Trophoblast cell (in vitro differentiated cells and primary cell): ENCODE data around the gene RILP. TPM values are rescaled to one million over a fixed set of nuclear protein-coding genes. Genes with fewer than 3 reads are reported as not detected.

ENCODE experiments used
- DNase-seq, 2 donors: peaks; one replicate each; pipeline ENCODE4 v3.0.0-alpha.2; 2016
- H2AFZ ChIP-seq: 2 replicates; pipeline ENCODE4 v1.6.1; 2013; ENCODE audit warnings: low read length, moderate library complexity, mild to moderate bottlenecking; ENCODE audit not compliant: insufficient read depth, poor library complexity
- H2AK5ac ChIP-seq: 2 replicates; pipeline ENCODE4 v1.6.1; 2013; ENCODE audit warnings: mild to moderate bottlenecking, low read length
- H2BK120ac ChIP-seq: 2 replicates; pipeline ENCODE4 v1.6.1; 2013; ENCODE audit warnings: low read length, mild to moderate bottlenecking, moderate library complexity; ENCODE audit not compliant: insufficient read depth, poor library complexity
- H2BK12ac ChIP-seq: 2 replicates; pipeline ENCODE4 v1.6.1; 2013; ENCODE audit warnings: mild to moderate bottlenecking, low read length, moderate library complexity
- H2BK5ac ChIP-seq: 2 replicates; pipeline ENCODE4 v1.6.1; 2013; ENCODE audit warnings: low read length, low read depth, moderate library complexity, mild to moderate bottlenecking; ENCODE audit not compliant: poor library complexity
- H3K14ac ChIP-seq: 2 replicates; pipeline ENCODE4 v1.6.1; 2013; ENCODE audit warnings: mild to moderate bottlenecking, low read length
- H3K18ac ChIP-seq: 2 replicates; pipeline ENCODE4 v1.6.1; 2013; ENCODE audit warnings: mild to moderate bottlenecking, low read length
- H3K23ac ChIP-seq: 2 replicates; pipeline ENCODE4 v1.6.1; 2013; ENCODE audit warnings: low read length
- H3K27ac ChIP-seq: 2 replicates; pipeline ENCODE4 v1.5.1; 2013; ENCODE audit warnings: low read depth, mild to moderate bottlenecking, inconsistent platforms, low read length, moderate library complexity
- H3K27me3 ChIP-seq: 2 replicates; pipeline ENCODE4 v1.6.1; 2013; ENCODE audit warnings: inconsistent platforms, mild to moderate bottlenecking, low read length, moderate library complexity; ENCODE audit not compliant: insufficient read depth
- H3K36me3 ChIP-seq, 2 experiments: 1 replicate in 1 of 2; 2 replicates in 1 of 2; pipeline ENCODE4 v1.6.1; 2013; ENCODE audit warnings: low read length in 2 of 2, mild to moderate bottlenecking in 2 of 2, moderate library complexity in 1 of 2; ENCODE audit not compliant: insufficient read depth in 2 of 2, control insufficient read depth in 1 of 2
- H3K4ac ChIP-seq: 2 replicates; pipeline ENCODE4 v1.6.1; 2013; ENCODE audit warnings: low read depth, mild to moderate bottlenecking, low read length, moderate library complexity
- H3K4me1 ChIP-seq, 2 experiments: 1 replicate in 1 of 2; 2 replicates in 1 of 2; pipeline ENCODE4 v1.6.1; 2013; ENCODE audit warnings: low read length in 2 of 2, mild to moderate bottlenecking in 2 of 2, moderate library complexity in 1 of 2; ENCODE audit not compliant: insufficient read depth in 2 of 2, control insufficient read depth in 1 of 2
- H3K4me2 ChIP-seq: 2 replicates; pipeline ENCODE4 v1.6.1; 2013; ENCODE audit warnings: inconsistent platforms, mild to moderate bottlenecking, low read length, moderate library complexity
- H3K4me3 ChIP-seq: 2 replicates; pipeline ENCODE4 v1.5.1; 2013; ENCODE audit warnings: mild to moderate bottlenecking, low read depth, low read length, inconsistent platforms
- H3K79me1 ChIP-seq: one replicate; pipeline ENCODE4 v1.6.1; 2013; ENCODE audit warnings: low read length
- H3K79me2 ChIP-seq: 2 replicates; pipeline ENCODE4 v1.6.1; 2013; ENCODE audit warnings: low read length, mild to moderate bottlenecking; ENCODE audit not compliant: control insufficient read depth, insufficient read depth, poor library complexity
- H3K9ac ChIP-seq: 2 replicates; pipeline ENCODE4 v1.6.1; 2013; ENCODE audit warnings: mild to moderate bottlenecking, low read length
- H3K9me3 ChIP-seq: 2 replicates; pipeline ENCODE4 v1.6.1; 2013; ENCODE audit warnings: low read depth, mild to moderate bottlenecking, control low read depth, inconsistent platforms, low read length; ENCODE audit not compliant: insufficient read depth
- H4K12ac ChIP-seq: 2 replicates; pipeline ENCODE4 v1.6.1; 2013; ENCODE audit warnings: low read depth, mild to moderate bottlenecking, low read length, moderate library complexity
- H4K8ac ChIP-seq: 2 replicates; pipeline ENCODE4 v1.6.1; 2013; ENCODE audit warnings: low read depth, mild to moderate bottlenecking, low read length, moderate library complexity
- H4K91ac ChIP-seq: one replicate; pipeline ENCODE4 v1.6.1; 2013; ENCODE audit warnings: low read depth, mild to moderate bottlenecking, low read length, moderate library complexity
- WGBS: extraction: QIAGEN DNeasy Blood & Tissue Kit; methylation state at CpG from one replicate; pipeline ENCODE4 v1.1.7; 2013; ENCODE audit warnings: missing lambda C conversion rate; ENCODE audit not compliant: insufficient read length, insufficient coverage; ENCODE audit errors: extremely low coverage; 5-methylcytosine and 5-hydroxymethylcytosine counted together
- polyA plus RNA-seq: library from polyadenylated mRNA; stranded (reverse); fragments of 200-250 nt; gene quantifications from 2 replicates; pipeline ENCODE4 v1.2.3, GENCODE V29; 2013

RILP gene, protein sequence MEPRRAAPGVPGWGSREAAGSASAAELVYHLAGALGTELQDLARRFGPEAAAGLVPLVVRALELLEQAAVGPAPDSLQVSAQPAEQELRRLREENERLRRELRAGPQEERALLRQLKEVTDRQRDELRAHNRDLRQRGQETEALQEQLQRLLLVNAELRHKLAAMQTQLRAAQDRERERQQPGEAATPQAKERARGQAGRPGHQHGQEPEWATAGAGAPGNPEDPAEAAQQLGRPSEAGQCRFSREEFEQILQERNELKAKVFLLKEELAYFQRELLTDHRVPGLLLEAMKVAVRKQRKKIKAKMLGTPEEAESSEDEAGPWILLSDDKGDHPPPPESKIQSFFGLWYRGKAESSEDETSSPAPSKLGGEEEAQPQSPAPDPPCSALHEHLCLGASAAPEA
- polyA plus RNA-seq, result 6.9 and 7.3 TPM in 2 replicates

DNA sequence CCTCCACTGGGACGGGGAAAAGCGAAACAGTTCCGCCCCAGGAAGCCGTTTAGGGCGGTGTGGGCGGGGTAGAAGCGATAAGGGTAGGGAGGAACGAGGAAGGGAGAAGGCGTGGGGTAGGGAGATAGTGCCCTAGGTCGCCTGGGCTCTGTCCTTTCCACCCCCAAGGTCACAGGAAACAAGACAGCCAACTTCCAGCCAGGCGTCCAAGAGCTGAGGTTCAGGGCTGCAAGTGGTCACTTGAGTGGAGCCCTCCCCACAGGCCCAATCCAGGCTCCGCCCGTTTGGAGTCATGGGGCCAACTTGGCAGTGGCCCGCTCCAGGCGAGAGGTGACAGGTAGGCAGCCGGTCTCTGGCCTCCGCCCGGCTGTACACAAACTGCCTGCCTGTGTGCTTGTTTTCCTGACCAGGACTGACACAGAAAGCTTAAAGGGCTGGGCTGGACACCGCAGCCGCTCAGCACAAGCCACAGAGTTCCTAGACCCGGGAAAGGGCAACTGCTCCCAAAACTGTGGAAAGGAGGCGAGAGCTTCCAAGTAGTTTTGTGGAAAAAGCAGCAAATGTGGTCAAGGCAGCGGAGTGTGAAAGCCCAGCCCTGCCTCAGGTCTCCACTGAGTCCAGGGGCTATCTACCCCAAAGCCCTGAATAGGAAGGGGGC lies at the start of gene RILP:
Gene RILP, minus strand, starts transcription at position 23 of the 658 bp plus-strand sequence. CDS start 62 bp downstream, outside the sequence.
- DNase-seq, result peak; percentile 80 to 81
- Histone ChIP-seq H2AFZ (peak within 1 kb of the TSS; percentile 28), H2BK5ac (peak within 1 kb of the TSS; percentile 42), H2BK12ac (peak within 1 kb of the TSS; percentile 9), H3K9me3 (peaks cover 5% of the 10 kb centered on the region), H3K23ac (no peak within 1 kb of the TSS), H3K27me3 (no peaks in the 10 kb centered on the region), H3K14ac (no peak within 1 kb of the TSS), H3K36me3 (peaks cover 41 to 47% of the 10 kb centered on the region in 2 experiments), H3K4me1 (peaks cover 28 to 36% of the 10 kb centered on the region in 2 experiments), H3K27ac (peak within 1 kb of the TSS; percentile 60), H4K12ac (no peak within 1 kb of the TSS), H3K9ac (peak within 1 kb of the TSS; percentile 2), H3K4me3 (peak within 1 kb of the TSS; percentile 78), H3K4ac (no peak within 1 kb of the TSS), H4K91ac (peak within 1 kb of the TSS; percentile 36), H3K79me2 (peaks cover 4% of the 10 kb centered on the region), H3K79me1 (peaks cover 12% of the 10 kb centered on the region), H3K4me2 (peak within 1 kb of the TSS; percentile 86), H4K8ac (peak within 1 kb of the TSS; percentile 59), H2AK5ac (no peak within 1 kb of the TSS), H3K18ac (peak within 1 kb of the TSS; percentile 63), H2BK120ac (peak within 1 kb of the TSS; percentile 39)
- WGBS, result no CpG with 5 or more reads among the region's 23 CpGs

DNA sequence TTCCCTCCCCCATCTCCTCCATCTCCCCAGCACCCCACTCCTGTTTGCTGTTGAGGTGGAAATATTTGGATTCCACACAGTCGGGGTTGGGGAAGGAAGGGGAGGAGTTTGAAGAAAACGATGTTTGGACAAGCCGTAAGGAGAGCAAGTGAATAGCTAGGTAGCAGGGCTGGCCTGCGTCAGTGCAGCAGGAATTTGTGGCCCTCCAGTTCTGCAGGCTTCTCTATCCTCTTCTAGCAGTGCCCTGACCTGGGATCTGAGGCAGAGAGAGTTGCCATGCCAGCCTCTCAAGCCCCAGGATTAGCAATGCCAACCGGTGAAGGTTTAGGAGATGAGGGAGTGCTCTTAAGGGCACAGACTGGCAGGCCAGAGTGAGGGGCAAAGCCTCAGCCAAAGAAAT lies 48.0 kb upstream of the RILP start:
- Histone ChIP-seq H4K8ac (no peak overlapping the region), H3K79me1 (no peaks in the 10 kb centered on the region), H2AFZ (no peak overlapping the region), H3K79me2 (no peaks in the 10 kb centered on the region), H3K4me2 (no peak overlapping the region), H3K36me3 (no peaks in the 10 kb centered on the region), H3K4ac (no peak overlapping the region), H3K27me3 (no peaks in the 10 kb centered on the region), H2BK12ac (no peak overlapping the region), H3K9me3 (peaks cover 3% of the 10 kb centered on the region), H3K23ac (no peak overlapping the region), H3K27ac (no peak overlapping the region), H3K18ac (no peak overlapping the region), H3K4me1 (no peaks in the 10 kb centered on the region), H2AK5ac (no peak overlapping the region), H2BK120ac (no peak overlapping the region), H3K9ac (no peak overlapping the region), H4K12ac (no peak overlapping the region), H2BK5ac (no peak overlapping the region), H3K14ac (no peak overlapping the region), H3K4me3 (no peak overlapping the region), H4K91ac (no peak overlapping the region)
- WGBS, result no CpG with 5 or more reads among the region's 5 CpGs
- DNase-seq, result no peak

DNA sequence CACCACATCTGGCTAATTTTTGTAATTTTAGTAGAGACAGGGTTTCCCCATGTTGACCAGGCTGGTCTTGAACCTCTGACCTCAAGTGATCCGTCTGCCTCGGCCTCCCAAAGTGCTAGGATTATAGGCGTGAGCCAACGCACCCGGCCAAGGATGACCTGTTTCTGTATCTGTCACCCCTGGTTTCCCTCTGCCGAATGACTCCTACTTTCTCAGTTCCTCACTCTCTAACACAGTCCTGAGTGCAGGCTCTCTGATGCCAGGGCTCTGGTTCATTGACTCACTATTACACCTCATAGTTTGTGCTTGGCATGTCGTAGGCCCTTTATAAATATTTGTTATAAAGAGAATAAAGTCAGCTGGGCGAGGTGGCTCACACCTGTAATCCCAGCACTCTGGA lies 45.7 kb upstream of the RILP start:
- no peaks in the 10 kb centered on the region for H3K36me3 ChIP-seq
- H3K9me3 ChIP-seq, result peaks cover 3% of the 10 kb centered on the region
- H3K4ac ChIP-seq, result no peak overlapping the region
- H3K23ac ChIP-seq, result no peak overlapping the region
- no peak for DNase-seq
- no peak overlapping the region for H4K91ac ChIP-seq
- no peak overlapping the region for H4K8ac ChIP-seq
- H4K12ac ChIP-seq, result no peak overlapping the region
- no peak overlapping the region for H2AFZ ChIP-seq
- no peak overlapping the region for H3K4me3 ChIP-seq
- no peak overlapping the region for H2BK12ac ChIP-seq
- H3K27me3 ChIP-seq, result no peaks in the 10 kb centered on the region
- no peak overlapping the region for H3K27ac ChIP-seq
- no peak overlapping the region for H3K18ac ChIP-seq
- H2AK5ac ChIP-seq, result no peak overlapping the region
- no peak overlapping the region for H3K14ac ChIP-seq
- no peaks in the 10 kb centered on the region for H3K4me1 ChIP-seq
- H3K79me1 ChIP-seq, result no peaks in the 10 kb centered on the region
- H3K79me2 ChIP-seq, result no peaks in the 10 kb centered on the region
- no peak overlapping the region for H2BK120ac ChIP-seq
- no CpG with 5 or more reads among the region's 8 CpGs for WGBS
- H3K9ac ChIP-seq, result no peak overlapping the region
- H2BK5ac ChIP-seq, result no peak overlapping the region
- H3K4me2 ChIP-seq, result no peak overlapping the region

DNA sequence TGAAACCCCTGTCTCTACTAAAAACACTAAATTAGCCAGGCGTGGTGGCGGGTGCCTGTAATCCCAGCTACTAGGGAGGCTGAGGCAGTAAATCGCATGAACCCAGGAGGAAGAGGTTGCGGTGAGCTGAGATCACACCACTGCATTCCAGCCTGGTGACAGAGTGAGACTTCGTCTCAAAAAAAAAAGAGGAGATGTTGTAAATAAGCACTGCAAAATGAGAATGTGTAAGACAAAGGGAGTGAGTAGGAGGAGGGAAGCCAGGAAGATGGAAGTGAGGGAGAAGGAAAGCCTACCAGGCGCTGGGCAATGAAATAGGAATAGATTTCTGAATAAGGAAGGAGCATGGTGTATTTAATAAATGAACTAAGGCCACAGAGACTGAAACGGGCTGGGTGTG lies 43.7 kb upstream of the RILP start:
- H3K14ac ChIP-seq, result no peak overlapping the region
- no peaks in the 10 kb centered on the region for H3K4me1 ChIP-seq
- no peak overlapping the region for H4K8ac ChIP-seq
- no peak overlapping the region for H3K18ac ChIP-seq
- H3K27me3 ChIP-seq, result no peaks in the 10 kb centered on the region
- H3K23ac ChIP-seq, result no peak overlapping the region
- no peak overlapping the region for H2BK5ac ChIP-seq
- H3K79me2 ChIP-seq, result no peaks in the 10 kb centered on the region
- H2BK12ac ChIP-seq, result no peak overlapping the region
- no peak overlapping the region for H3K4me3 ChIP-seq
- H2BK120ac ChIP-seq, result no peak overlapping the region
- no peak overlapping the region for H3K4ac ChIP-seq
- DNase-seq, result no peak
- H4K12ac ChIP-seq, result no peak overlapping the region
- H4K91ac ChIP-seq, result no peak overlapping the region
- whole genome bisulfite sequencing, result no CpG with 5 or more reads among the region's 7 CpGs
- H3K79me1 ChIP-seq, result no peaks in the 10 kb centered on the region
- H3K27ac ChIP-seq, result no peak overlapping the region
- no peak overlapping the region for H3K9ac ChIP-seq
- no peak overlapping the region for H3K4me2 ChIP-seq
- peaks cover 3% of the 10 kb centered on the region for H3K9me3 ChIP-seq
- no peaks in the 10 kb centered on the region for H3K36me3 ChIP-seq
- no peak overlapping the region for H2AFZ ChIP-seq
- no peak overlapping the region for H2AK5ac ChIP-seq
